Large intestine (tissue), 3 donors: ENCODE data around the gene SMARCC1. TPM values are rescaled to one million over a fixed set of nuclear protein-coding genes. Genes with fewer than 3 reads are reported as not detected.

Source experiments
- DNase-seq, 2 donors: peaks; one replicate each; pipeline versions ENCODE4 v3.0.0 to v3.0.0-alpha.2; 2013
- H3K27ac ChIP-seq: one replicate; pipeline ENCODE4 v1.5.1; 2013; ENCODE audit warnings: low read length
- H3K27me3 ChIP-seq: 2 replicates; pipeline ENCODE4 v1.6.1; 2013; ENCODE audit warnings: low read length; ENCODE audit not compliant: control insufficient read depth, insufficient read depth
- H3K36me3 ChIP-seq: 2 replicates; pipeline ENCODE4 v1.6.1; 2013; ENCODE audit warnings: low read length; ENCODE audit not compliant: control insufficient read depth, insufficient read depth
- H3K4me1 ChIP-seq: one replicate; pipeline ENCODE4 v1.6.1; 2013; ENCODE audit warnings: low read length; ENCODE audit not compliant: control insufficient read depth, insufficient read depth
- H3K4me3 ChIP-seq: one replicate; pipeline ENCODE4 v1.5.1; 2013; ENCODE audit warnings: low read length
- H3K9me3 ChIP-seq: one replicate; pipeline ENCODE4 v1.6.1; 2013; ENCODE audit warnings: mild to moderate bottlenecking, low read depth, low read length, moderate library complexity; ENCODE audit not compliant: control insufficient read depth
- WGBS: methylation state at CpG from one replicate; pipeline ENCODE4 v1.1.5; 2013; ENCODE audit warnings: low lambda C conversion rate; ENCODE audit not compliant: insufficient coverage; 5-methylcytosine and 5-hydroxymethylcytosine counted together
- polyA plus RNA-seq: library from polyadenylated mRNA; unstranded; fragments of 120-200 nt; gene quantifications from one replicate; pipeline ENCODE4 v1.2.1, GENCODE V29; 2013

Gene SMARCC1
- polyA plus RNA-seq, 1 donor = 49.0 TPM

GRCh38 chr3:47669026-47669749 lies 112.5 kb downstream of the SMARCC1 start:
- Histone ChIP-seq H3K4me1 (no peaks in the 10 kb centered on the region), H3K36me3 (peaks cover 38% of the 10 kb centered on the region), H3K27me3 (no peaks in the 10 kb centered on the region), H3K4me3 (no peak overlapping the region), H3K9me3 (no peaks in the 10 kb centered on the region), H3K27ac (no peak overlapping the region)
- no peak for DNase-seq
- WGBS = 83% methylated on average over 2 of the region's 3 CpGs

- H3K36me3 ChIP-seq = peaks cover 39% of the 10 kb centered on the region
- no peaks in the 10 kb centered on the region for H3K9me3 ChIP-seq
- H3K27ac ChIP-seq = no peak overlapping the region
- H3K27me3 ChIP-seq = no peaks in the 10 kb centered on the region
- no peak overlapping the region for H3K4me3 ChIP-seq
- WGBS = no CpG with 5 or more reads among the region's 2 CpGs
- no peaks in the 10 kb centered on the region for H3K4me1 ChIP-seq
- peak; percentile 9 to 50 for DNase-seq
Observed at GRCh38 chr3:47666118-47666517, 115.6 kb downstream of the SMARCC1 start.

GRCh38 chr3:47664519-47664918 lies 117.2 kb downstream of the SMARCC1 start:
- Histone ChIP-seq H3K27me3 (no peaks in the 10 kb centered on the region), H3K9me3 (no peaks in the 10 kb centered on the region), H3K27ac (no peak overlapping the region), H3K36me3 (peaks cover 29% of the 10 kb centered on the region), H3K4me1 (no peaks in the 10 kb centered on the region), H3K4me3 (no peak overlapping the region)
- WGBS = 92% methylated on average over 2 of the region's 2 CpGs
- no peak for DNase-seq

- Histone ChIP-seq H3K4me1 (no peaks in the 10 kb centered on the region), H3K9me3 (no peaks in the 10 kb centered on the region), H3K27ac (no peak overlapping the region), H3K27me3 (no peaks in the 10 kb centered on the region), H3K4me3 (no peak overlapping the region), H3K36me3 (peaks cover 31% of the 10 kb centered on the region)
- DNase-seq = no peak
- WGBS = no CpG with 5 or more reads among the region's 16 CpGs
Observed at GRCh38 chr3:47663630-47664240, 118.0 kb downstream of the SMARCC1 start.

- no CpG with 5 or more reads among the region's 5 CpGs for WGBS
- H3K4me3 ChIP-seq = no peak overlapping the region
- no peaks in the 10 kb centered on the region for H3K9me3 ChIP-seq
- no peak overlapping the region for H3K27ac ChIP-seq
- no peaks in the 10 kb centered on the region for H3K27me3 ChIP-seq
- DNase-seq = no peak
- H3K4me1 ChIP-seq = no peaks in the 10 kb centered on the region
- peaks cover 31% of the 10 kb centered on the region for H3K36me3 ChIP-seq
Observed at GRCh38 chr3:47661121-47661752, 120.5 kb downstream of the SMARCC1 start.

- no peak overlapping the region for H3K4me3 ChIP-seq
- H3K36me3 ChIP-seq = peaks cover 31% of the 10 kb centered on the region
- H3K27ac ChIP-seq = no peak overlapping the region
- H3K9me3 ChIP-seq = no peaks in the 10 kb centered on the region
- DNase-seq = no peak
- H3K27me3 ChIP-seq = no peaks in the 10 kb centered on the region
- no peaks in the 10 kb centered on the region for H3K4me1 ChIP-seq
- no CpG with 5 or more reads among the region's 1 CpG for WGBS
Observed at GRCh38 chr3:47658444-47658843, 123.2 kb downstream of the SMARCC1 start.

- Histone ChIP-seq H3K9me3 (no peaks in the 10 kb centered on the region), H3K27me3 (no peaks in the 10 kb centered on the region), H3K4me3 (no peak overlapping the region), H3K36me3 (peaks cover 27% of the 10 kb centered on the region), H3K4me1 (no peaks in the 10 kb centered on the region), H3K27ac (no peak overlapping the region)
- no CpG with 5 or more reads among the region's 3 CpGs for WGBS
- DNase-seq = no peak
Observed at GRCh38 chr3:47652142-47652541, 129.6 kb downstream of the SMARCC1 start.

- H3K9me3 ChIP-seq = no peaks in the 10 kb centered on the region
- no peaks in the 10 kb centered on the region for H3K4me1 ChIP-seq
- WGBS = no CpG with 5 or more reads among the region's 1 CpG
- H3K27me3 ChIP-seq = no peaks in the 10 kb centered on the region
- H3K36me3 ChIP-seq = peaks cover 27% of the 10 kb centered on the region
- H3K27ac ChIP-seq = no peak overlapping the region
- no peak for DNase-seq
- H3K4me3 ChIP-seq = no peak overlapping the region
Observed at GRCh38 chr3:47650294-47650693, 131.4 kb downstream of the SMARCC1 start.

- Histone ChIP-seq H3K4me3 (no peak overlapping the region), H3K4me1 (no peaks in the 10 kb centered on the region), H3K36me3 (peaks cover 21% of the 10 kb centered on the region), H3K9me3 (no peaks in the 10 kb centered on the region), H3K27ac (no peak overlapping the region), H3K27me3 (no peaks in the 10 kb centered on the region)
- DNase-seq = peak in 1 of 2 donors; percentile 35
- no CpG with 5 or more reads among the region's 2 CpGs for WGBS
Observed at GRCh38 chr3:47647550-47647949, 134.1 kb downstream of the SMARCC1 start.

GRCh38 chr3:47646362-47646761 lies 135.3 kb downstream of the SMARCC1 start:
- WGBS = 80% methylated on average over 3 of the region's 4 CpGs
- no peaks in the 10 kb centered on the region for H3K27me3 ChIP-seq

More at GRCh38 chr3:47646362-47646761, 135.3 kb downstream of the SMARCC1 start:
- H3K9me3 ChIP-seq = no peaks in the 10 kb centered on the region
- DNase-seq = no peak
- H3K4me1 ChIP-seq = no peaks in the 10 kb centered on the region
- H3K4me3 ChIP-seq = no peak overlapping the region
- peaks cover 19% of the 10 kb centered on the region for H3K36me3 ChIP-seq
- H3K27ac ChIP-seq = no peak overlapping the region
